Measurements from ENCODE around the gene LRRC3.

The LRRC3 gene

GRCh38 chr21:44434936-44435635 is 20.2 kb upstream of the LRRC3 start:
- no peak for TF ChIP-seq CTCF (IDR thresholded peaks at IDR 0.05; ENCODE audit: extremely low read depth, insufficient read depth, missing control alignments)
- in situ Hi-C loops (cut with MboI; ENCODE audit: low pct_unique_long_range_greater_than_20kb, low sequenced_read_pairs, unreplicated experiment) = no loop called here
- no peak for DNase-seq (ENCODE audit: low spot score)

- in situ Hi-C loops (cut with MboI; ENCODE audit: low pct_unique_long_range_greater_than_20kb, low sequenced_read_pairs, unreplicated experiment) = no loop called here
- no peak for DNase-seq (ENCODE audit: low spot score)
- no peak for TF ChIP-seq CTCF (IDR thresholded peaks at IDR 0.05; ENCODE audit: extremely low read depth, insufficient read depth, missing control alignments)
Observed at GRCh38 chr21:44436111-44436611, 19.1 kb upstream of the LRRC3 start.

GRCh38 chr21:44436958-44437357 is 18.4 kb upstream of the LRRC3 start:
- DNase-seq (ENCODE audit: low spot score) = no peak
- TF ChIP-seq CTCF (IDR thresholded peaks at IDR 0.05; ENCODE audit: extremely low read depth, insufficient read depth, missing control alignments) = no peak
- in situ Hi-C loops (cut with MboI; ENCODE audit: low pct_unique_long_range_greater_than_20kb, low sequenced_read_pairs, unreplicated experiment) = no loop called here

GRCh38 chr21:44437371-44437695 is 18.0 kb upstream of the LRRC3 start:
- DNase-seq (ENCODE audit: low spot score) = no peak
- in situ Hi-C loops (cut with MboI; ENCODE audit: low pct_unique_long_range_greater_than_20kb, low sequenced_read_pairs, unreplicated experiment) = no loop called here
- no peak for TF ChIP-seq CTCF (IDR thresholded peaks at IDR 0.05; ENCODE audit: extremely low read depth, insufficient read depth, missing control alignments)

- in situ Hi-C loops (cut with MboI; ENCODE audit: low pct_unique_long_range_greater_than_20kb, low sequenced_read_pairs, unreplicated experiment) = no loop called here
- TF ChIP-seq CTCF (IDR thresholded peaks at IDR 0.05; ENCODE audit: extremely low read depth, insufficient read depth, missing control alignments) = no peak
- no peak for DNase-seq (ENCODE audit: low spot score)
Observed at GRCh38 chr21:44437696-44438431, 17.4 kb upstream of the LRRC3 start.

- no peak for DNase-seq (ENCODE audit: low spot score)
- TF ChIP-seq CTCF (IDR thresholded peaks at IDR 0.05; ENCODE audit: extremely low read depth, insufficient read depth, missing control alignments) = no peak
- in situ Hi-C loops (cut with MboI; ENCODE audit: low pct_unique_long_range_greater_than_20kb, low sequenced_read_pairs, unreplicated experiment) = no loop called here
Observed at GRCh38 chr21:44438531-44439210, 16.6 kb upstream of the LRRC3 start.
